ENCODE measurements around the gene CYP11A1.
"Not testable (repeated sequence)": the region's sequence is repeated elsewhere in the genome, so short reads cannot be mapped to it uniquely, and the experiment has no call there.

CYP11A1 gene

DNA sequence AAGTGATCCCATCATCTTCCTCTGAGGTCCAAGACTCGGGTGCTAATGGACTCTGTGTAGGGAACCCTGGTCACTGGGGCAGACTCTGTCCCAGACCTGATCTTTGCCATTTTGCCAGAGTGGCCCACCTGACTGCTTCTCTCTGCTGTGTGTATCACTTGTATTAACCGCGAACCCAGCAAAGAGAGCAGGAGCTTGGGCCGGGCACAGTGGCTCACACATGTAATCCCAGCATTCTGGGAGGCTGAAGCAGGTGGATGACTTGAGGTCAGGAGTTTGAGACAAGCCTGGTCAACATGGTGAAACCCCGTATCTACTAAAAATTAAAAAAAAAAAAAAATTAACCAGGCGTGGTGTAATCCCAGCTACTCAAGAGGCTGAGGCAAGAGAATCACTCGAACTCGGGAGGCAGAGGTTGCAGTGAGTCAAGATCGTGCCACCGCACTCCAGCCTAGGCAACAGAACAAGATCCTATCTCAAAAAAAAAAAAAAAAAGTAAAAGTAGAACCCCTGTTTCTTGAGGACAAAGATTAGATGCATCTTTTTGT, 32.9 kb upstream of the CYP11A1 start:
- no peak for DNase-seq

DNA sequence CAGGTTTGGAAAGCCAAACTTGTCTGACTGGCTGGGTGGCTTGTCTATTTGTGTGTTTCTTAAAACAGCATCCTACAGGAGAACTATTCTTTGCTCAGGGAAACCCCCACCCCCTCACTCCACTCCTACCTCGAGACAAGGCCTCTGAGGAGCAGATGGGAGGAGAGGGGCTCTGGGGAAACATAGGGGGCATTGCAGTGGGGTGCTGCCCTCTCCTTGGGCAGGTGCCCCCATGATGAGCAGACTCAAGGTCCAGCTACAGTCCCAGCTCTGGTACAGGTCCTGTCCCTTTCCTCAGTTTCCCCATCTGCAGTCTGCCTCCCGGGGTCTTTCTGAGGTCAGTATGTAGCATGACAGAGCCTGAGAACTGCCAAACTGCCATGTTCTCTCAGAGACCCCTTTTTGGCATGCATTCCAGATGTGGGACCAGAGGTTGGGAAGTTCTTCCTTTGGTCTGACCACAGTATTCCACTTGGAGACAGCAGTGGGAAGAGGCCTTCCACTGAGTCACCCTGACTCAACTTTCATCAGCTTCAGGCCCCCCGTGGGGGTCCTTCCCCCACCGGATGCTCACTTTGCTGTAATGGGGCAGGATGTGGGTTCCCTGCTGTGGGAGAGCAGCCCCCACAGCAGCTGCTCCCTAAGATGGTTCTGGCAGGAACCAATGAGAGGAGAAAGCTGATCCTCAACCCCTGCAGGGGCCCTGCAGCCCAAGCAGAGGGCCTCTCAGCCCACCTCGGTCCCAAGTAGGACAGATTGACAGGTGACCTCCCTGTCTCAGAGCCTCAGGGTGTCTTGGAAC, 32.3 kb upstream of the CYP11A1 start:
- DNase-seq, result no peak

DNA sequence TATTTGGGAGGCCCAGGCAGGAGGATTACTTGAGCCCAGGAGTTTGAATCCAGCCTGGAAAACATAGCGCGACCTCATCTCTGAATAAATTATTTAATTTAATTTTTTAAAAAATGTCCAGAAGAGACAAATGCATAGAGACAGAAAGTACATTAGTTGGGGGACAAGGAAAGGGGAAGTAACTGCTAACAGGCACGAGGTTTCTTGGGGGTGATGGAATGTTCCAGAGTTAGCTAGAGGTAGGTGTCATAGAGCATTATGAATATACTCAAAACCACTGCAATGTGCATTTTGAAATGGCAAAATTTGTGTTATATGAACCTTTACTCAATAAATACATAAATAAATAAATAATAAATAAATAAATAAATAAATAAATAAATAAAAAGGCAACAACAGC, 31.7 kb upstream of the CYP11A1 start:
- no peak for DNase-seq

DNA sequence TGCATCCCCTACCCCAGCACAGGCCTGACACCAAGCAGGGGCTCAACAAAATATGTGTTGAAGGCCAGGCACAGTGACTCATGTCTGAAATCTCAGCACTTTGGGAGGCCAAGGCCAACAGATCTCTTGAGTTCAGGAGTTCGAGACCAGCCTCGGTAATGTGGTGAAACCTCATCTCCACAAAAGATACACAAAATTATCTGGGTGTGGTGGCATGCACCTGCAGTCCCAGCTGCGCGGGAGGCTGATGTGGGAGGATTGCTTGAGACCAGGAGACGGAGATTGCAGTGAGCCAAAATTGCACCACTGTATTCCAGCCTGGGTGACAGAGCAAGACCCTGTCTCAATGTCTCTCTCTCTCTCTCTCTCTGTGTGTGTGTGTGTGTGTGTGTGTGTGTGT, 30.7 kb upstream of the CYP11A1 start:
- no peak for DNase-seq

DNA sequence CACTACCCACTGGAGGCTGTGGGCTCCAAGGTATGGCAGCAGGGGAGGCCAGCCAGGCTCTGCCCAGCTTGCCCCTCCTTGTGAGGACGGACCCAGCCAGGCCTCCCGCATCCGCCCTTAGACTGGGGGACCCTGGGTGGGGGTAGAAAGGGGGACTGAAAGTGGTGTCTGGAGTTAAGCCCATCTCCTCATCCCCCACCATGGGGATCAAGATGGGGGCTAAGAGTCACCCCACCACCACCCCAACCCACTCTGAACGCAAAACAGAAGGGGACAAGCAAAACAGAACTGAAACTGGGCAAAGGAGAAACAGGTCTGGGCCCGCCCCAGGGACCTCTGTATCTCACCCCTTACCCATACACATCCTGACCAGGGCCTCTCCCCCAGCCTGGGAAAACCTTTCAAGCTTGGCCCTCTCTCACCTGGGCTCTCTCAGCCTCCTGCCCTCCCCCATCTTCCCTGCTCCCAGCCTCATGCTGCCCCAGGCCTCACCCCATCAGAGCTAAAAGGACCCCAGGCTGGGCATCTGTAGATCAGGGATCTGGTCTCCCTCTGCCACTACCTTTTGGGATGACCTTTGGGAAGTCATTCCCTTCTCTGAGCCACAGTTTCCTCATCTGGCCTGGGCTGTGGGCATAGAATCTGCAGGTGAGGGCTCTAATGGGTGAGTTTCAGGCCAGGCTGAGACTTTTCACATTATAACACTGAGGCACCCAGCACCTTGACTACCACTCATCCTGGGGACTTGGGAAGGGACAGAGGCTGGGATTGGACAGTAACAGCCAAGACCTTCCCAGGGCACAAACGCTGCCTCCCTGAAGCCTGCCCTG, 30.0 kb upstream of the CYP11A1 start:
- no peak for DNase-seq

DNA sequence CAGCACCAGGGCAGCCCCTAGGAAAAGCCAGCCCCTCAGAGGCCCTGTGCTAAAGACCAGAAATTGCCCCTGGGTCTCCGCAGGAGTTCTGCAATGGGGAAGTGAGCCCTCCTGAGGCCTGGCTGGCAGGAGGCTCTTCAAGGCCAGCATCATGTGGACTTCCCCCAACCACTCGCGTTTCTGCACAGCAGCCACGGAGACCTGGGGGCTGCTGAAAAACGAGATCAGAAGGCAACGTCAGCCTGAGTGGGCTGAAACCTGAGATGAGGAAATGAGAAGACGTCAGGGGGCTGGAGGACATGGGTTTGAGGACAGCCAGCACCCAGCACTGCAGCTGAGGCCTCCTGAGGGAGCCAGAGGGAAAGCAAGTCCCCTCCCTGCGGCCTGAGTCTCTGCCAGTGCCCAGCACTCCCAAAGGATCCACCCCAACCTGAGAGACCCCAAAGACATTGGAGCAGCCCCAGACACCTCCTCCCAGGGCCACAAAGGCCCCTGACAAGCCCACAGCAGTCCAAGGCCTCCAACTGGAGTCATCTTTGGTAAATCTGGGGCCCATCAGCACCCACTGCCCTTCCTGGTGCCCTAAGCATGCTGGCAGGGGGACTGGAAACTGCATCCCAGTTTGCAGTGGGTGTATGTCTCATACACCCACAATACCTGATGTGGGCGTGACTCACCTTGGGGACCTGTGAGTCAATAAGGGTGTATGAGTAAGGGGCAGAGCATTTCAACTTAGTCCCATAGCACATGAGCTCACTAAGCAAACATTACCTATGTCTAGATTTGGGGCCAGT, 29.2 kb upstream of the CYP11A1 start:
- DNase-seq, result peak; percentile 61

DNA sequence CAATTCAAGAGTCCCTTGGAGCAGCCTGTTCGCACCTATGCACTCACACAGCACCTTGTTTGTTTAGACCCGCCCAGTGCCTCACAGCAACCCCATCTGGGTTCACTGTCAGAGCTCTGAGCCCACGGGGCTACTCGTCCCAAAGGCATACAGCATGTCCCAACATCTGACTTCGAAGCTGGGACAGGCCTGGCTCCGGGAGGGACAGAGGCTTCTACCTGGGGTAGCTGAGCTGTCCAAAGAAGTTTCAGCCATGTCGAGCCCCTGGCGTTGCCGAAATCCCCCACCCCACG, 28.6 kb upstream of the CYP11A1 start:
- no peak for DNase-seq

DNA sequence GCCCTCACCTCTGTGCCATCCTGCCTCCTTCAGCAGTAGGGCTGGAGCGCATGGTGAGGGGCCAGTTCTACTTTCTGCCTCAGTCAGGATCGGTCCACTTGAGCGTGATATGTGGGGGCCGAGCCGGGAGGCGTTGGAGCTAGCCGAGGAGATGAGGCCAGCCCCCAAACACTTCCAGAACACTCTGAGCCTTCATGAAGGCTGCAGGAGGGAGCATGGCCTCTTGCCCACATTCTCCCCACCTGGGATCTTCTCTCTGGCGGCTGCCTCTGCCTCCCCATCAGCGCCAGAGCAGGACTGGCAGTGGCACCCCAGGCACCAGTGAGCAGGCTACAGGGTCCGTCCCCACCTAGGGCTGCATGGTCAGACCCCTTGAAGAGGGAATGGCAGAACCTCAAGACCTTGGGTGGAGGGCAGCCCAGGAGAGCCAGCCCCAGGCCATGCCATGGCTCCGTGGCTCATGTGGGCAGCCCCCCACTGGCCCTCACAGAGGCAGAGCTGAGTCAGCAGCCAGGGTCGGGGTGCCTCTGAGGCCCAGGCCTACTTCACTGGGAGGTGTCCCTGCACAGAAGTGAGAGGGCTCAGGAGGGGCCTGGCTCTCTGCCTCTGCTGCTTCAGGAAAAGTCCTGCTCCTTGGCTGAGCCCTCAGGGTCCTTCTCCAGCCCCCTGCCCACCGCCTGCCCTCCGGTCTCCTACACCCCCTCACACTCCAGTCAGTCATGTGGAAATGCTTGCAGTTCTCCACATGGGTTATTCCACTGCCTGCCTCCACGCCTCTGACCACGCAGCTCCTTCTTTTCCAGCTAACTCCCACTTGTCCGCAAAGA, 28.1 kb upstream of the CYP11A1 start:
- no peak for DNase-seq

DNA sequence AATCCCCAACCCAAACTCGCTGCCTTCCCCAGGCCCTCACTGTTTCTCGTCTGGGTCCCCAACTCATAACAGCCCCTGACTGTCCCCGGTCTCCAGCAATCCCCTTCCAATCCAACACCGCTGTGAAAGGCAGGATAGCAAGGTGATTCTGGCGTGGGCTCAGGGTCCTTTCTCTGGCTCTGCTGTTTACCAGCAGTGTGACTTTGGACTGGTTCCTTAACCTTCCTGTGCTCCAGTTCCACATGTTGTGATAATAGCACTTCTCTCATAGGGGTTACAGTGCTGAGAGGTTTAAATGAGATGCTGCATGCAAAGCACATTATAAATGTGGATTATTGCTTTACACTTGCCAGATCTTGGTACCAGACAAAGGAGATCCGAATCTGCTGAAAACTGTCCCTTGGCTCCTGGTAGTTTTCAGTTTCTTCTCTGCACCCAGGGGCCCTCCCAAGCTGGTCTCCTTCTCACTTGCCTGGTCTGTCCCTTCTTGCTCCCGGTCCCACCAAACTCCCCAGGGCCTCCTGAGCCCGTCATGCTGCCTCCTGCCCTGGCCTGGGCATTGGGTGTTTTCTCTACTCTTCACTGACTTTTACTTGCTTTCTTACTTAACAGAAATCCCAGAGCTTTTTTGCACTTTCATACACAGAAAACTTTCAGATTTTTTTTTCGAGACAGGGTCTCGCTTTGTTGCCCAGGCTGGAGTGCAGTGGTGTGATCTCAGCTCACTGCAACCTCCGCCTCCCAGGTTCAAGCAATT, 26.8 kb upstream of the CYP11A1 start:
- DNase-seq, result no peak

DNA sequence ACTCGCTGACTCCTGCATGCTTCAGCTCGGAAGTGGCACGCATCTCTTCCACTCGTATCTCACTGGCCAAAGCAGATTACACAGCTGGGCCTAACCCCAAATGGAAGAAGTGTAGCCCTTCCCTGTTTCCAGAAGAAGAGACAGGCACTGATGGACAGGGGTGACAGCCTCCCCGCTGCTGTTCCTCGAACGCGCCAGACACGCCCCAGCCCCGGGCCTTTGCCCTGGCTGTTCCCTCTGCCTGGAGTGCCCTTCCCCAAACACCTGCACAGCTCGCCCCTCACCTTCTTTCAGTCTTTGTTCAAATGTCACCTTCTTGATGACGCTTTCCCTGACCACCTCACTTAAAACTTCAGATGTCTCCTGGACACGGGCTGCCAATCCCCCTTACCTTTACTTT, 26.0 kb upstream of the CYP11A1 start:
- no peak for DNase-seq

DNA sequence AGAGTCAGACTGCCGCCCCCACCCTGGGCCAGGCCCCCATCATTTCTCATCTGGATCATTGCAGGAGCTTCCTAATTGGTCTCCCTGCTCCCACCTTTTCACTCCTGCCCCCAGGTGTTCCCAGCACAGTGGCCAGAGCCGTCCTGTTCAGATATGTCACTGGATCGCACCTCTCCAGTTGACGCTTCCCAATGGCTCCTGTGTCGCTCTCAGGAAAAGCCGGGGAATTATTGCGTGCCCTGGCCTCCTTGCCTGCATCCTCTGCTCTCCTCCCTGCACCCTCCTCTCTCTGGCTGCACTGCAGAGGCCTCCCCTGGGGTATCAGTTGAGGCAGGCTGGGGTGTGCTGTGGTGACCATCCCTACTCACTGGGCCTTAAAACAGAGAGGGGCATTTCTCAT, 25.5 kb upstream of the CYP11A1 start:
- DNase-seq, result no peak

DNA sequence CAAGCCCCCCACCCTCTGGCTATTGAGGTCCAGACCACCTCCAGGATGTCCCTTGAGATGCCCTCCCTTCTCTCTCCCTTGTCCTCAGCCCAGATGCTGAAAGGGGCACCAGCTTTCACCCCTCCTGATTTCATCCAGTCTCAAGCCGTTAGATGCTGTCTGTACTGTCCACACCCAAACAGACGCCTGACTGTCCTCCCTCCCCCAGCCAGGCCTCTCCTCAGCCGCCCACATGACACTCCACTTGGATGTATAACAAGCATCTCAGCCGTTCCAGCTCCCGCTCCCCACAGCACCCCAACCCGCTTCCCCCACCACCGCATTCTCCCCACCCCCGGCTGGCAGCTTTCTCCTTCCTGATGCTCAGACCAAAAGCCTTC, 25.0 kb upstream of the CYP11A1 start:
- no peak for DNase-seq

DNA sequence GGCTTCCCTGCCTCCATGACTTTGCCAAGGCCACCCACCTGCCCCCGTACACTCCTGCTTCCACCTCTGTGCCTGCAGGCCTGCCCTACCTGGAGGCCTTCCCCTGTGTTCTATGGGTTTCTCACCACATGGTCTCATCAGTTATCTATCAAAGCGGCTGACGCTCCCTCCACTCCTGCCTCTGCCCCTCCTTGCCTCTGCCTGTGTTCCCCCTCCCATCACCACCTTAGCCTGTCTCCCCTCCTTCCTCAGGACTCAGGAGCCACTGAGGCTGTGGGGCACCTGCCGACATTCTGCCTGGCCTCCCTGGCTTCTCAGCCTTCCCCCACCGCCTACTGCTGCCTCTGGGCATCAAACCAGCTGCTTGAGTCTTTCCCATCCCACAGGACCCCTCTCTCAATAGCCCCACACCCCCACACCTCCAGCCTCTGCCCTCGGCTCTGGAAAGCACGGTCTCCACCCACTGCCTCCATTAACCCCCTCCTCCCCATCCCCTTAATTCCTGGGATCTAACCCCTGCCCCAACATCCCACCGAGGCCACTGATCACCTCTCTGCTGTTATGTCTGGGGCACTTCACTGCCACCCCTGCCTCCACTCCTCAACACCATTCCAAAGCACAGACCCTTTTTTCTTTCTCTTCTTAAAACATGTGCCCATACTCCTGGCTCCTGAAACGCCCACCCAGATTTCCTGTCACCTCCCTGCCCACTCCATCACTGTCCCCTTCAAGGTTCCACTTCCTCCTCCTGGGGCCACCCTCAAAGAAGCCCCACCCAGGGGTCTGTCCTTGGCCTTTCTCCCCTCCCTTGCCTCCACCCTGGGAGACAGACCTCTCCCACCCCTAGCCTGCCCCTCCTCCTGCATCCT, 24.4 kb upstream of the CYP11A1 start:
- DNase-seq, result no peak

DNA sequence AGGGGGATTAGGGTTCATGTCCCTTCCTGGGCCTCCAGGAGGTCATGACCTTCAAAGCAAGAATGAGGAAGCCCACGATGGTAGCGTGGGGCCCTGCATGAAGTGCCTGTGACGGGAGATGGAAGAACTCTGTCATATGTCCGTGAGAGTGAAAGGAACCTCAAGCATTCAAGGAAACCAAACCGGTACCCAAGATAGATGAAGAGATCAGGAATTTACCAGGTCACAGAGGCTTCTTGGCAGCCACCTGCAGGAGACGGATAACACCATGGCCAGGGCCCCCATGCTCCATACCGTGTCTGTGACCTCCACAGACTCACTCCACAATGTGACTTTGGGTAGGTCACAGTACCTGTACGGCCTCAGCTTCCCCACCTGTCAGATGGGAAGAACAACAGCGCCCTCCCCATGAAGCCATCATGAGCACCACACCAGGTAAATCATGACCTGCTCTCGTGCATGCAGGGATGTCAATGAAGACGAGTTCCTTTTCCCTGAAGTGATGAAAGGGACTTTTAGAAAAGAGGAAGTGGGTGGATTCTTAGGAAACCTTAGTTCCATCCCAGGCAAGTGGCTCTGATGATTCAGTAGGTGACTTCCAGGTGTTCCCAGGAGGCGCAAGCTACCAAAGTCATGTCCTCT, 23.3 kb upstream of the CYP11A1 start:
- DNase-seq, result no peak

DNA sequence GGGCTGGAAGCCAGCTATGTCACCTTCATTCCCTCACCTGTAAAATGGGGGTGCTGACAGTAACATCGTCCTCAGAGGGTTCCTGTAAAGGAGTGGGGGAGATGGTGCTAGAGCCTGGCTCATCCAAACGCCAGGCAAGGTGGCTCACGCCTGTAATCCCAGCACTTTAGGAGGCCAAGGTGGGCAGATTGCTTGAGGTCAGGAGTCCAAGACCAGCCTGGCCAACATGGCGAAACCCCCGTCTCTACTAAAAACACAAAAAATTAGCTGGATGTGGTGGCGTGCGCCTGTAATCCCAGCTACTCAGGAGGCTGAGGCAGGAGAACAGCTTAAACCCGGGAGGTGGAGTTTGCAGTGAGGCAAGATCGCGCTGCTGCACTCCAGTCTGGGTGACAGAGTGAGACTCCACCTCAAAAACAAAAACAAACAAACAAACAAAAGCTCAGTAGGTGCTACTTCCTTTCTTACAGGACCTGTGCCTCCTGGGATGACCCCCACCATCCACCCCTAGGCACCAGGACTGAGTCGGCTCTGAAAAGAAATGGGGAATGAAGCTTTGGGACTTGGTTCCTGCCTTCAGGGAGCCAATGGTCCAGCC, 22.7 kb upstream of the CYP11A1 start:
- DNase-seq, result not testable (repeated sequence)

DNA sequence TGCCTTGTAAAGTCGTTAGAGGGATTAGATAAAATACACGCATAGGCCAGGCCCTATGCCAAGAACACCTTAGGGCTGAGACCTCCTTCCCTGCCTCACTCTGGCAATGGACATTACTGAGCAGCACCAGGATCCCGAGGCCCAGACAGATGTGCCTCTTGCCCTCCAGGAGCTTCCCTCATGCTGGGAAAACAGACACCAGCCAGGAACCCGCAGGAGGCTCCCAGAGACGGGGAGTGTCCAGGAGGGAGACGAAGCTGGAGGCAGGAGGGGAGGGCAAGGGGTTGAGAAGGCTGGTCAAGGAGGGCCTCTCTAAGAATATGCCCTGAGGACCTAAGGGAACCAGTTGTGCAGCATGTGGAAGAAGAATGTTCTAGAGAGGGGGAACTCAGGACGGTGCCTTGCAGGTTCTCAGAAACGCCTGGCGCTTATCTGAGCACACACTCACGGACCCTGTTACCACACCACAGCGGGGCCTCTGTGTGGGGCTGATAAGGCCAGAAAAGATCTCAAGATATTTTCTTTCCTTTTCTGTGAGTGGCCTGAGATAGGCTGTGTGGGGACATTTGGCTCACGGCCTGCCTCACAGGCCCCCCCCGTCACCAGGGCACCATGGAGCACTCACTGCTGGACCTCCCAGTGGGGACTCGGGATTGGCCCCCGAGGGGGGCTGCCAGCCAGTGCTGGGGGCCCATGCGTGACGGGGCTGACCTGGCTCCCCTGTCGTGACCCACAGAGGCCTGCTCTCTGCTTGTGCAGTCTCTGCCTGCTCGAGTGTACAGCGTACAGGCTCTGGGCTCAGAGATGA, 22.0 kb upstream of the CYP11A1 start:
- no peak for DNase-seq

DNA sequence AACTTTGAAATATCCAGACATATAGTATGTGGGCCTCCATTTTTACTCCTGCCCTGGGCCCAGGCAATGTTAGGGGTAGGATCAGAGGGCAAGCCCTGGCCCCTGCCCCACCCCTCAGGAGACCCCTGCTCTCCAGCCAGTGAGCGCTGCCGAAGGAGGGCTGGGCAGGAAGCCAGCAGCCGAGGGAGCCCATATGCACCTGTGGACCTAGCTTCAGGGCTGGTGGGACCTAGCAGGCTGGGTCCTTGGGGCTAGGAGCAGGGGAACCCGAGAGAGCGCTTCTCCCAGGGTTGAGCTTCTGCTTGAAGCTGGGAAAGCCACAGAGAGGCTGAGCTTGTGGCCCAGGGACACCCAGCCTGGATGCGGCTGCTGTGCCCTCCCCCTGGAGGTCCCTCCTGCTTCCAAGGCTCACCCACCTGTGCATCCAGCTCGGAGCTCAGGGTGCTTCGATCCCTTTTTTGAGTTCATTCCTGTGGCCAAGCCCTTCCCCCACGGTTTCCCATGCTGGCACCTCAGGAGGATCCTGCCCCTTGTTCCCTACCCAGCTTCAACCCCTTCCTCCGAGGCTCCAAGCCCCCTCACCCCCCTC, 21.0 kb upstream of the CYP11A1 start:
- DNase-seq, result no peak

DNA sequence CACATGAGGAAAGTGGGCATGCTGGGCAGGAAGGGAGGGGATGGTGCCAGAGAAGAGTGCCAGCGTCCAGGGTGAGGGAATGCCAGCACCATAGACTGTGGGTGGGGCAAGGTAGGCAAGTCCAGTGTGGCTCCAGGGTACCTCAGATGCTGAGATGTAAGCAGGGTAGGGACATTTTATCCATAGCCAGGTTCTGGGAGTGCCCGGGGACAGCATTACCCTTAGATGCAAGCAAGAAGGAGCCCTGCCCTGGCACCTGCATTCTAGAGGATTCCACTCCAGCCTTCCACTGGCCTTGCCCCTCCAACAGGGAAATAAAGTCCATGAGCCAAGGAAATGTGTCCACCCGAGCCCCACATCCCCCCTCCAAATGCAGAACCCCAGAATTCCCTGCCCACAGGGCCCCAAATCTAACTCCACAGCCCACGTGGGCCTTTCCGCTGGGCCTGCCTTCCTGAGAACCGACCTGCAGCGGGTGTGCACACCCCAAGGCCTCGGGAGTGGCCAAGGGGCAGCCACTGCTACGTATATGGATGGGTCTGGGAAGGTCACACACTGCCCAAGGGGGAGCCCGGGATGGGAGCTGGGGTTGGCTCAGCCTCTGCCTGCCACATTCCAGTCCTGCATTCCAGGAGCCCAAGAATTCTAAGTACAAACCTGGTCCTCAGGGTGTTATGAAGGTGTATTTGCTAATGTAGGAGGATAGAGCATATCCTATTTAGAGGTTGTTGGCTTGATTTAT, 20.3 kb upstream of the CYP11A1 start:
- DNase-seq, result no peak

Data from DMS53 (cell line).